Erythroblast (primary cell): ENCODE data around the gene TARM1.
"Not testable (repeated sequence)": the region's sequence is repeated elsewhere in the genome, so short reads cannot be mapped to it uniquely, and the experiment has no call there.

ENCODE experiments used
- DNase-seq, 2 experiments: peaks; one replicate each; lab custom pipeline; 2025; lab: John Stamatoyannopoulos, UW
- GATA1 ChIP-seq: IDR thresholded peaks from 2 replicates; pipeline ENCODE4 v1.6.1; 2011; ENCODE audit warnings: low read depth, mild to moderate bottlenecking, control low read depth, low read length, moderate library complexity
- POLR2A ChIP-seq: IDR thresholded peaks from 2 replicates; pipeline ENCODE4 v1.6.1; 2011; ENCODE audit warnings: mild to moderate bottlenecking, low read length

The TARM1 gene

GRCh38 chr19:54108496-54108895, 27.3 kb upstream of the TARM1 start:
- TF ChIP-seq GATA1 (no peak), POLR2A (no peak)
- no peak for DNase-seq

- TF ChIP-seq GATA1, result no peak
- TF ChIP-seq POLR2A, result no peak
- no peak for DNase-seq
Measured at GRCh38 chr19:54107876-54108490, 26.8 kb upstream of the TARM1 start.

GRCh38 chr19:54106716-54107115, 25.6 kb upstream of the TARM1 start:
- no peak for DNase-seq
- TF ChIP-seq POLR2A, result no peak

- no peak for DNase-seq
- TF ChIP-seq POLR2A, result no peak
Measured at GRCh38 chr19:54105796-54106195, 24.6 kb upstream of the TARM1 start.

GRCh38 chr19:54104998-54105715, 24.0 kb upstream of the TARM1 start:
- DNase-seq, result no peak
- no peak for TF ChIP-seq POLR2A
- no peak for TF ChIP-seq GATA1

GRCh38 chr19:54102421-54103169, 21.4 kb upstream of the TARM1 start, which contains the start of gene NDUFA3:
NDUFA3 (plus strand) TSS chr19:54102855; CDS start chr19:54102879, 24 bp downstream.
- TF ChIP-seq POLR2A (peak; percentile 86), GATA1 (no peak)
- DNase-seq, result peak; percentile 98 to 99

GRCh38 chr19:54100561-54100960, 19.4 kb upstream of the TARM1 start, which contains the start of gene OSCAR:
OSCAR (minus strand) TSS chr19:54100803; CDS start chr19:54100792, 11 bp downstream.
- no peak for DNase-seq
- TF ChIP-seq POLR2A, result no peak
- no peak for TF ChIP-seq GATA1

GRCh38 chr19:54099903-54100255, 18.7 kb upstream of the TARM1 start:
- not testable (repeated sequence) for DNase-seq

- TF ChIP-seq GATA1 (no peak), POLR2A (no peak)
- DNase-seq, result no peak
Measured at GRCh38 chr19:54099190-54099902, 18.2 kb upstream of the TARM1 start.

GRCh38 chr19:54096617-54097106, 15.5 kb upstream of the TARM1 start:
- TF ChIP-seq GATA1, result no peak
- TF ChIP-seq POLR2A, result no peak
- no peak for DNase-seq

- DNase-seq, result peak; percentile 37
Measured at GRCh38 chr19:54095859-54096616, 14.9 kb upstream of the TARM1 start.

GRCh38 chr19:54095136-54095858, 14.1 kb upstream of the TARM1 start:
- DNase-seq, result no peak
- TF ChIP-seq POLR2A (no peak), GATA1 (no peak)
